CD4-positive, alpha-beta T cell (primary cell): ENCODE measurements around the gene CYP1A1. TPM values are rescaled to one million over a fixed set of nuclear protein-coding genes. Genes with fewer than 3 reads are reported as not detected.

Experiments
- ATAC-seq: fragments of 200-7000 bp; cut with Tn5 transposase; one replicate; pipeline ENCODE4 v1.10.0; 2022; ENCODE audit warnings: mild to moderate bottlenecking; ENCODE audit not compliant: poor library complexity
- CTCF ChIA-PET: fragments of 350-600 bp; sonication (Branson Sonifier 250); formaldehyde crosslinking; loops from one replicate; lab custom pipeline; 2021; ENCODE audit warnings: antibody characterized with exemption, inconsistent platforms; lab: Charles Lee
- POLR2A ChIA-PET: fragments of 350-600 bp; sonication (Branson Sonifier 250); formaldehyde crosslinking; loops from one replicate; lab custom pipeline; 2021; ENCODE audit warnings: antibody characterized with exemption, inconsistent platforms; lab: Charles Lee
- DNase-seq, 14 experiments: peaks; one replicate each; pipeline ENCODE4 v3.0.0-alpha.2; 2013 to 2020; ENCODE audit warnings: mixed read lengths in 2 of 14
- H3K27ac ChIP-seq, 2 donors: one replicate each; pipeline versions ENCODE4 v1.5.1 to v1.7.0; 2013; ENCODE audit warnings: low read length in 2 of 2, low read depth in 1 of 2, mild to moderate bottlenecking in 1 of 2
- H3K27me3 ChIP-seq, 2 experiments: 1 replicate in 1 of 2; 2 replicates in 1 of 2; pipeline versions ENCODE4 v1.6.1 to v1.7.0; 2013; ENCODE audit warnings: low read length in 2 of 2, control low read depth in 1 of 2, mild to moderate bottlenecking in 1 of 2, moderate library complexity in 1 of 2; ENCODE audit not compliant: insufficient read depth in 2 of 2, control insufficient read depth in 1 of 2
- H3K36me3 ChIP-seq: one replicate; pipeline ENCODE4 v1.6.1; 2013; ENCODE audit warnings: low read length, control low read depth; ENCODE audit not compliant: insufficient read depth
- H3K4me1 ChIP-seq: one replicate; pipeline ENCODE4 v1.6.1; 2013; ENCODE audit warnings: low read length, control low read depth; ENCODE audit not compliant: insufficient read depth
- H3K4me3 ChIP-seq: one replicate; pipeline ENCODE4 v1.5.1; 2013; ENCODE audit warnings: mild to moderate bottlenecking, low read length, moderate library complexity
- H3K9me3 ChIP-seq, 2 experiments: 1 replicate in 1 of 2; 2 replicates in 1 of 2; pipeline versions ENCODE4 v1.6.1 to v1.7.0; 2013; ENCODE audit warnings: low read length in 2 of 2, mild to moderate bottlenecking in 2 of 2, control low read depth in 1 of 2, moderate library complexity in 1 of 2; ENCODE audit not compliant: control insufficient read depth in 1 of 2, insufficient read depth in 1 of 2
- H3K27ac Mint-ChIP-seq: one replicate; pipeline ENCODE4 v1.8.0; 2020; ENCODE audit warnings: mixed read lengths
- H3K27me3 Mint-ChIP-seq: one replicate; pipeline ENCODE4 v1.8.0; 2021; ENCODE audit warnings: mixed read lengths
- H3K36me3 Mint-ChIP-seq: one replicate; pipeline ENCODE4 v1.8.0; 2021; ENCODE audit warnings: low read depth, mixed read lengths
- H3K4me1 Mint-ChIP-seq: one replicate; pipeline ENCODE4 v1.8.0; 2021; ENCODE audit warnings: low read depth, mixed read lengths
- H3K4me3 Mint-ChIP-seq: one replicate; pipeline ENCODE4 v1.8.0; 2020; ENCODE audit warnings: mild to moderate bottlenecking, mixed read lengths
- H3K9me3 Mint-ChIP-seq: one replicate; pipeline ENCODE4 v1.8.0; 2020; ENCODE audit warnings: mixed read lengths
- intact Hi-C, 2 experiments: fragments of 100-400 bp; cut with DNase I in 1 of 2; cut with micrococcal nuclease in 1 of 2; formaldehyde crosslinking; loops; one replicate each; pipeline versions ENCODE4 v1.15.1 to v1.9.0; 2023 to 2025; cut with DNase I, micrococcal nuclease
- total RNA-seq, 174 experiments: library from RNA in 2 of 174; stranded (reverse) in 2 of 174; gene quantifications; one replicate each; pipeline ENCODE4 v1.2.3 and lab custom pipeline; 2021 to 2026
- TF ChIP-seq, protein P1 (sequence below): fragments of 200-600 bp; IDR thresholded peaks from one replicate; pipeline ENCODE4 v1.8.0; 2022; ENCODE audit warnings: antibody characterized with exemption, mild to moderate bottlenecking

Gene CYP1A1
- total RNA-seq, 2 experiments from 2014 or later: not detected

DNA sequence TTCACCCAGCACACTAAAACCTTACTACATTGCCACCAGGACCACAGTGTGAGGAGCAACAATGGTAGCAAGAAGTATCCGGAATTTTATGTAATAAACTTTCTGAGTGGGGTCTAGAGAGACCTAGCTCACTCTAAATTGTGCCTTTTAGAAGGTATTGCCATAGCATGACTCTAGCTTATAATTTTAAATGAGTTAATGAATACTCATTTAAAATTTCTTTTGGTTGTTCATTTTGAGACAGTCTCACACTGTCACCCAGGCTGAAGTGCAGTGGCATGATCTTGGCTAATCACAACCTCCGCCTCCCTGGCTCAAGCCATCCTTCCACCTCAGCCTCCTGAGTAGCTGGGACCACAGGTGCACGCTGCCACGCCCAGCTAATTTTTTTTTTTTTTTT lies 55.7 kb downstream of the CYP1A1 start:
- intact Hi-C loops: no loop called here
- peaks cover 66% of the 10 kb centered on the region for H3K36me3 Mint-ChIP-seq
- H3K27ac Mint-ChIP-seq: no peak overlapping the region
- H3K36me3 ChIP-seq: peaks cover 60% of the 10 kb centered on the region
- H3K27me3 ChIP-seq: no peaks in the 10 kb centered on the region
- no peaks in the 10 kb centered on the region for H3K9me3 ChIP-seq
- H3K4me3 ChIP-seq: no peak overlapping the region
- H3K27me3 Mint-ChIP-seq: no peaks in the 10 kb centered on the region
- TF ChIP-seq, protein P1, sequence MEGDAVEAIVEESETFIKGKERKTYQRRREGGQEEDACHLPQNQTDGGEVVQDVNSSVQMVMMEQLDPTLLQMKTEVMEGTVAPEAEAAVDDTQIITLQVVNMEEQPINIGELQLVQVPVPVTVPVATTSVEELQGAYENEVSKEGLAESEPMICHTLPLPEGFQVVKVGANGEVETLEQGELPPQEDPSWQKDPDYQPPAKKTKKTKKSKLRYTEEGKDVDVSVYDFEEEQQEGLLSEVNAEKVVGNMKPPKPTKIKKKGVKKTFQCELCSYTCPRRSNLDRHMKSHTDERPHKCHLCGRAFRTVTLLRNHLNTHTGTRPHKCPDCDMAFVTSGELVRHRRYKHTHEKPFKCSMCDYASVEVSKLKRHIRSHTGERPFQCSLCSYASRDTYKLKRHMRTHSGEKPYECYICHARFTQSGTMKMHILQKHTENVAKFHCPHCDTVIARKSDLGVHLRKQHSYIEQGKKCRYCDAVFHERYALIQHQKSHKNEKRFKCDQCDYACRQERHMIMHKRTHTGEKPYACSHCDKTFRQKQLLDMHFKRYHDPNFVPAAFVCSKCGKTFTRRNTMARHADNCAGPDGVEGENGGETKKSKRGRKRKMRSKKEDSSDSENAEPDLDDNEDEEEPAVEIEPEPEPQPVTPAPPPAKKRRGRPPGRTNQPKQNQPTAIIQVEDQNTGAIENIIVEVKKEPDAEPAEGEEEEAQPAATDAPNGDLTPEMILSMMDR: no peak
- H3K4me1 Mint-ChIP-seq: peaks cover 13% of the 10 kb centered on the region
- ChIA-PET CTCF (no interaction called here), POLR2A (no interaction called here)
- DNase-seq (no peak), ATAC-seq (no peak)
- H3K4me1 ChIP-seq: no peaks in the 10 kb centered on the region
- H3K4me3 Mint-ChIP-seq: no peak overlapping the region
- no peaks in the 10 kb centered on the region for H3K9me3 Mint-ChIP-seq
- no peak overlapping the region for H3K27ac ChIP-seq

Other genes starting within 250 kb of the CYP1A1 start
- gene ARID3B, start 184.3 kb downstream of the CYP1A1 start, total RNA-seq: 10 to 100 TPM; 25.0 to 27.9 TPM
- gene CLK3, start 109.7 kb downstream of the CYP1A1 start, total RNA-seq: 100 to 1,000 TPM; 275 to 293 TPM
- 10 to 100 TPM; 11.0 to 11.1 TPM for gene EDC3, start 29.5 kb downstream of the CYP1A1 start, total RNA-seq
- not detected for gene CYP1A2, start 23.3 kb upstream of the CYP1A1 start, total RNA-seq
- gene CSK, start 56.6 kb upstream of the CYP1A1 start, total RNA-seq: 100 to 1,000 TPM; 114 to 118 TPM
- gene LMAN1L, start 87.3 kb upstream of the CYP1A1 start, total RNA-seq: under 1 TPM; 0.56 to 0.93 TPM
- under 1 TPM; 0.16 to 0.53 TPM for gene CPLX3, start 101.1 kb upstream of the CYP1A1 start, total RNA-seq
- 10 to 100 TPM; 37.8 to 38.9 TPM for gene ULK3, start 117.6 kb upstream of the CYP1A1 start, total RNA-seq
- gene SCAMP2, start 147.8 kb upstream of the CYP1A1 start, total RNA-seq: 10 to 100 TPM; 56.1 to 56.9 TPM
- gene MPI, start 164.5 kb upstream of the CYP1A1 start, total RNA-seq: 10 to 100 TPM; 28.9 to 30.3 TPM
- 10 to 100 TPM; 21.5 to 26.8 TPM for gene FAM219B, start 181.3 kb upstream of the CYP1A1 start, total RNA-seq
- 10 to 100 TPM; 40.7 to 44.2 TPM for gene COX5A, start 212.5 kb upstream of the CYP1A1 start, total RNA-seq
- gene RPP25, start 231.2 kb upstream of the CYP1A1 start, total RNA-seq: under 1 TPM; 0.14 to 0.45 TPM